B cell (primary cell): Measurements from ENCODE around the gene CHEK2.
"Not testable (repeated sequence)": the region's sequence is repeated elsewhere in the genome, so short reads cannot be mapped to it uniquely, and the experiment has no call there.

Experiments
- EZH2 ChIP-seq: IDR thresholded peaks from 2 replicates; pipeline ENCODE4 v1.6.1; 2012; ENCODE audit warnings: borderline replicate concordance, low read depth, mild to moderate bottlenecking, moderate library complexity, low read length; ENCODE audit not compliant: insufficient read depth, poor library complexity, severe bottlenecking
- TF ChIP-seq, protein P1 (sequence below): fragments of 200-600 bp; IDR thresholded peaks from one replicate; pipeline ENCODE4 v1.8.0; 2022; ENCODE audit warnings: antibody characterized with exemption, mild to moderate bottlenecking

DNA sequence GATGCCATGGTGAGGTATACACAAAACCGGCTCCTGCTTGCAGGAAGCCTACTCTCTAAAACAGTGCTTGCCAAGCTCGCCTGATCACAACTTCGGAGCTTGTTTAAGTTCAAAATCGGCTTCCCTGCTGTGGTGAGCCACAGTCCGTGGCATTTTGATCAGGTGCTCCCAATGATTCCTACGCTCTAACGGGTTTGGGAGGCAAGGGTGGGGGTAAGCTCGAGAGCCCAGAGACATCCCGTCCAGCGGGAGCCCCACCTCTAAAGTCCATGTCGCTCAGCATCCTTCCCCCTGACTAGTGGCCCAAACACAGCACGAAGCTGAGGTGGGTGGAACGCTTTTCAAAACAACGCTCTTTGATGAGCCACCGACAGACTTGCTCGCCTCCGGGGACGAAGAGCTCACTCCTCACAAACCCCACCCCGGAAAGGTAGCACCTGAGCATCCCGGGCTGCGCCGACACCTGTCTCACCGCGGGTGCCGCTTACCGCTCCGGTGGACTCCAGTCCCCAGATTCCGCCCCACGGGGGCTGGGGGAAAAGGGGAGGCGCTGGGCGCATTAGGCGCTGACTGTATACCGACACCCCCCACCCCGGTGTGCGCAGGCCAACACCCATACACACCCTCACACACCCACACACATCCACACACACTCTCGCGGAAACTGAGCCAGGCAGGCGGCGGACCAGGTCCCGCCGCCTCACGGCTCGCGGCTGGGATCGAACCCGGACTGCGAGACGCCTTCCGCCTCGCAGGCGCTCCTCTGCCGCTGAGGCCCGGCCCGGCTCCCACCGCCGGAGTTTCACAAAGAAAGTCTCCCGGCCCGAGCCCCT, 62.6 kb downstream of the CHEK2 start:
- TF ChIP-seq, protein P1, sequence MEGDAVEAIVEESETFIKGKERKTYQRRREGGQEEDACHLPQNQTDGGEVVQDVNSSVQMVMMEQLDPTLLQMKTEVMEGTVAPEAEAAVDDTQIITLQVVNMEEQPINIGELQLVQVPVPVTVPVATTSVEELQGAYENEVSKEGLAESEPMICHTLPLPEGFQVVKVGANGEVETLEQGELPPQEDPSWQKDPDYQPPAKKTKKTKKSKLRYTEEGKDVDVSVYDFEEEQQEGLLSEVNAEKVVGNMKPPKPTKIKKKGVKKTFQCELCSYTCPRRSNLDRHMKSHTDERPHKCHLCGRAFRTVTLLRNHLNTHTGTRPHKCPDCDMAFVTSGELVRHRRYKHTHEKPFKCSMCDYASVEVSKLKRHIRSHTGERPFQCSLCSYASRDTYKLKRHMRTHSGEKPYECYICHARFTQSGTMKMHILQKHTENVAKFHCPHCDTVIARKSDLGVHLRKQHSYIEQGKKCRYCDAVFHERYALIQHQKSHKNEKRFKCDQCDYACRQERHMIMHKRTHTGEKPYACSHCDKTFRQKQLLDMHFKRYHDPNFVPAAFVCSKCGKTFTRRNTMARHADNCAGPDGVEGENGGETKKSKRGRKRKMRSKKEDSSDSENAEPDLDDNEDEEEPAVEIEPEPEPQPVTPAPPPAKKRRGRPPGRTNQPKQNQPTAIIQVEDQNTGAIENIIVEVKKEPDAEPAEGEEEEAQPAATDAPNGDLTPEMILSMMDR = not testable (repeated sequence)
- not testable (repeated sequence) for TF ChIP-seq EZH2
